HEK293T (cell line): ENCODE results near the gene EIF2B5.

ENCODE experiments used
- CTCF ChIA-PET: fragments of 350-600 bp; formaldehyde crosslinking; extraction: SDS; loops from one replicate; lab custom pipeline; 2021; ENCODE audit warnings: antibody characterized with exemption, inconsistent platforms; lab: Yijun Ruan, JAX
- POLR2A ChIA-PET: fragments of 350-600 bp; formaldehyde crosslinking; extraction: SDS; loops from one replicate; lab custom pipeline; 2020; ENCODE audit warnings: antibody characterized with exemption, inconsistent platforms; lab: Yijun Ruan, JAX
- DNase-seq: peaks from one replicate; pipeline ENCODE4 v3.0.0; 2012; ENCODE audit warnings: mixed read lengths; ENCODE audit errors: extremely low spot score
- ARNT ChIP-seq: fragments of 450-650 bp; IDR thresholded peaks from 2 replicates; pipeline ENCODE4 v1.6.1; 2017; ENCODE audit warnings: mild to moderate bottlenecking
- BHLHE40 ChIP-seq: fragments of 450-650 bp; IDR thresholded peaks from 2 replicates; pipeline ENCODE4 v1.6.1; 2016; ENCODE audit warnings: mild to moderate bottlenecking, moderate library complexity, borderline replicate concordance
- CTBP1 ChIP-seq: fragments of 450-650 bp; IDR thresholded peaks from 2 replicates; pipeline ENCODE4 v1.6.1; 2016; ENCODE audit warnings: borderline replicate concordance
- ELF4 ChIP-seq: fragments of 450-650 bp; IDR thresholded peaks from 2 replicates; pipeline ENCODE4 v1.6.1; 2017; ENCODE audit warnings: antibody characterized with exemption
- FOXA1 ChIP-seq: fragments of 450-650 bp; IDR thresholded peaks from 2 replicates; pipeline ENCODE4 v1.6.1; 2016; ENCODE audit warnings: mild to moderate bottlenecking
- FOXK2 ChIP-seq: fragments of 450-650 bp; IDR thresholded peaks from 2 replicates; pipeline ENCODE4 v1.6.1; 2016; ENCODE audit warnings: mild to moderate bottlenecking
- FOXM1 ChIP-seq: fragments of 450-650 bp; IDR thresholded peaks from 2 replicates; pipeline ENCODE4 v1.6.1; 2017; ENCODE audit warnings: mild to moderate bottlenecking, borderline replicate concordance
- HDGF ChIP-seq: fragments of 450-650 bp; IDR thresholded peaks from 2 replicates; pipeline ENCODE4 v1.6.1; 2017; ENCODE audit warnings: antibody characterized with exemption, borderline replicate concordance
- L3MBTL2 ChIP-seq: fragments of 450-650 bp; conservative IDR thresholded peaks from 2 replicates; pipeline ENCODE4 v1.6.1; 2016; ENCODE audit warnings: mild to moderate bottlenecking
- LEF1 ChIP-seq: fragments of 450-650 bp; IDR thresholded peaks from 2 replicates; pipeline ENCODE4 v1.6.1; 2017; ENCODE audit warnings: mild to moderate bottlenecking, borderline replicate concordance
- NFRKB ChIP-seq: fragments of 450-650 bp; IDR thresholded peaks from 2 replicates; pipeline ENCODE4 v1.6.1; 2016; ENCODE audit warnings: mild to moderate bottlenecking, moderate library complexity
- SP1 ChIP-seq: fragments of 450-650 bp; IDR thresholded peaks from 2 replicates; pipeline ENCODE4 v1.6.1; 2017
- SUZ12 ChIP-seq: fragments of 450-650 bp; IDR thresholded peaks from 2 replicates; pipeline ENCODE4 v1.6.1; 2016; ENCODE audit warnings: mild to moderate bottlenecking
- TARDBP ChIP-seq: fragments of 450-650 bp; IDR thresholded peaks from 2 replicates; pipeline ENCODE4 v1.6.1; 2016
- ZNF384 ChIP-seq: fragments of 450-650 bp; IDR thresholded peaks from 2 replicates; pipeline ENCODE4 v1.6.1; 2016
- TF ChIP-seq, protein P1 (sequence below): fragments of 450-650 bp; IDR thresholded peaks from 2 replicates; pipeline ENCODE4 v1.6.1; 2016

The EIF2B5 gene

GRCh38 chr3:184135149-184135910 lies at the start of gene EIF2B5:
TSS of gene EIF2B5 (plus strand) at chr3:184135358. CDS start at chr3:184135386, 28 bp downstream.
- DNase-seq, result peak; percentile 72
- POLR2A ChIA-PET, result interaction anchor here (0.7 to 1.9 kb wide), 15 partner anchors 9 to 125 kb away, joined by 3 to 15 read pairs (median 3); partner anchors contain the start of genes AP2M1 and DVL3
- TF ChIP-seq TARDBP (no peak), FOXA1 (no peak), FOXK2 (no peak), ELF4 (peak; percentile 62), LEF1 (no peak), L3MBTL2 (peak; percentile 58), ZNF384 (no peak), SP1 (no peak), NFRKB (peak; percentile 65)
- CTCF ChIA-PET, result no interaction called here

DNA sequence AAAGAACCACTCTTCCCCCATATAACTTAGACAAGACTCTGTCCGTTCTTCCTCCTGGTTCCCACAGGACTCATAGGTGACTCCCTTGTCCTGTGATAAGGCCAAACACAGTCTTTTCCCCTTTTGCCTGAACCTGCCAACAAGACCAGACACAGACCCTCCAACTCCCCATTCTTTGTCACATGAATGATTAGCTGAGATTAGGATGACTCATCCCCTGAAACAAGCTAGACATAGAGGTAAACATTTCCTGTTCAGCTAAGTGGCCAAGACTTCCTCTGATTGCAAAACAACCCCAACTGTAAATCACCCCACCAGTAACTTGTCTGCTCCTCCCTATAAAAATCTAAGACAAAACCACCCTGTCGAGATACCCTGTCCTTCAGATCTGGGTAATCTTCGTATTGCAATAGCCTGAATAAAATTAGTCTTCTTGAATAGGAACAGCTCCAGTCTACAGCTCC lies 49.7 kb upstream of the EIF2B5 start:
- POLR2A ChIA-PET, result no interaction called here
- DNase-seq, result no peak
- CTCF ChIA-PET, result no interaction called here
- TF ChIP-seq ZNF384 (no peak), NFRKB (no peak), BHLHE40 (no peak), HDGF (no peak), SUZ12 (no peak), FOXK2 (no peak), SP1 (no peak), CTBP1 (no peak), ARNT (no peak), L3MBTL2 (no peak), ELF4 (no peak), FOXM1 (no peak), FOXA1 (no peak)
- TF ChIP-seq, protein P1, sequence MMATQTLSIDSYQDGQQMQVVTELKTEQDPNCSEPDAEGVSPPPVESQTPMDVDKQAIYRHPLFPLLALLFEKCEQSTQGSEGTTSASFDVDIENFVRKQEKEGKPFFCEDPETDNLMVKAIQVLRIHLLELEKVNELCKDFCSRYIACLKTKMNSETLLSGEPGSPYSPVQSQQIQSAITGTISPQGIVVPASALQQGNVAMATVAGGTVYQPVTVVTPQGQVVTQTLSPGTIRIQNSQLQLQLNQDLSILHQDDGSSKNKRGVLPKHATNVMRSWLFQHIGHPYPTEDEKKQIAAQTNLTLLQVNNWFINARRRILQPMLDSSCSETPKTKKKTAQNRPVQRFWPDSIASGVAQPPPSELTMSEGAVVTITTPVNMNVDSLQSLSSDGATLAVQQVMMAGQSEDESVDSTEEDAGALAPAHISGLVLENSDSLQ, result no peak

DNA sequence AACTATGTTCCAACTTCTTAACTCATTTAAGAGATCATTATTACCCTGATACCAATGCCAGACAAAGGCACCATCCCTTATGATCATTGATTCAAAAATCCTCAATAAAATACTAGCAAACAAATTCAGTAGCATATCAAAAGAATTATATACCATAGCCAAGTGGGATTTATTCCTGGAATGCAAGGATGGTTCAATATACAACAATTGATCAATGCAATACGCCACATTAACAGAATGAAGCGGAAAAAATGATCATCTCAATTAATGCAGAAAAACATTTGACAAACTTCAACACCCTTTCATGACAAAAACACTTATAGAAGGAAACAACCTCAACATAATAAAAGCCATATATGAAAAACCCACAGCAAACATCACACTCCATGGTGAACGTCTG lies 43.0 kb upstream of the EIF2B5 start:
- DNase-seq, result no peak
- POLR2A ChIA-PET, result no interaction called here
- CTCF ChIA-PET, result no interaction called here
- TF ChIP-seq NFRKB (no peak), CTBP1 (no peak), BHLHE40 (no peak), TARDBP (no peak), LEF1 (no peak), HDGF (no peak), ELF4 (no peak), SP1 (no peak), L3MBTL2 (no peak), SUZ12 (no peak), FOXA1 (no peak), FOXK2 (no peak)
- TF ChIP-seq, protein P1, result no peak

GRCh38 chr3:184096811-184097383 lies 38.3 kb upstream of the EIF2B5 start, which contains the start of gene HTR3E:
TSS of gene HTR3E (plus strand) at chr3:184097064. CDS start at chr3:184097530, 466 bp downstream.
- TF ChIP-seq CTBP1, result no peak
- ChIA-PET CTCF (no interaction called here), POLR2A (no interaction called here)
- DNase-seq, result no peak

GRCh38 chr3:184097556-184097955 lies 37.6 kb upstream of the EIF2B5 start:
- DNase-seq, result no peak
- no peak for TF ChIP-seq FOXM1
- no peak for TF ChIP-seq ELF4
- TF ChIP-seq L3MBTL2, result no peak
- TF ChIP-seq CTBP1, result no peak
- TF ChIP-seq FOXK2, result no peak
- no peak for TF ChIP-seq SUZ12
- no peak for TF ChIP-seq LEF1
- TF ChIP-seq NFRKB, result no peak
- no peak for TF ChIP-seq FOXA1
- TF ChIP-seq ZNF384, result no peak
- TF ChIP-seq TARDBP, result no peak
- TF ChIP-seq, protein P1, result no peak
- TF ChIP-seq BHLHE40, result no peak
- no peak for TF ChIP-seq SP1
- no peak for TF ChIP-seq ARNT
- ChIA-PET CTCF (no interaction called here), POLR2A (no interaction called here)
